Stimulated activated CD4-positive, alpha-beta T cell treated with anti-CD3 and anti-CD28 coated beads, Interleukin-4, amount 100 ng/mL, for 24 hours (primary cell): ENCODE results near the gene CAPN14.

Experiments
- DNase-seq: peaks from one replicate; pipeline ENCODE4 v3.0.0-alpha.2; 2020

CAPN14 gene

GRCh38 chr2:31137211-31138036, 79.9 kb downstream of the CAPN14 start:
- DNase-seq: no peak

GRCh38 chr2:31136732-31137131, 80.6 kb downstream of the CAPN14 start:
- no peak for DNase-seq

GRCh38 chr2:31136000-31136399, 81.3 kb downstream of the CAPN14 start:
- DNase-seq: no peak

- DNase-seq: no peak
These were observed 82.8 kb downstream of the CAPN14 start for GRCh38 chr2:31134480-31134879.

GRCh38 chr2:31132786-31133185, 84.5 kb downstream of the CAPN14 start:
- no peak for DNase-seq

GRCh38 chr2:31131871-31132270, 85.4 kb downstream of the CAPN14 start:
- no peak for DNase-seq

- DNase-seq: no peak
These were observed 87.7 kb downstream of the CAPN14 start for GRCh38 chr2:31129375-31130171.

- no peak for DNase-seq
These were observed 89.4 kb downstream of the CAPN14 start for GRCh38 chr2:31127931-31128330.

- DNase-seq: no peak
These were observed 91.2 kb downstream of the CAPN14 start for GRCh38 chr2:31125918-31126695.

GRCh38 chr2:31124904-31125303, 92.4 kb downstream of the CAPN14 start:
- no peak for DNase-seq
